Neural progenitor cell (in vitro differentiated cells): ENCODE measurements around the gene GNB2.

Experiments
- EZH2 ChIP-seq: fragments of 200-600 bp; sonication (generic); IDR thresholded peaks from 2 replicates; pipeline ENCODE4 v1.6.1; 2017; ENCODE audit warnings: antibody characterized with exemption, mild to moderate bottlenecking, moderate library complexity
- EZH2phosphoT487 ChIP-seq: fragments of 200-600 bp; sonication (generic); IDR thresholded peaks from 2 replicates; pipeline ENCODE4 v1.6.1; 2017; ENCODE audit warnings: antibody characterized with exemption
- TF ChIP-seq, protein P1 (sequence below): fragments of 200-600 bp; sonication (generic); IDR thresholded peaks from 2 replicates; pipeline ENCODE4 v1.5.1; 2017; ENCODE audit warnings: antibody characterized with exemption, mild to moderate bottlenecking

DNA sequence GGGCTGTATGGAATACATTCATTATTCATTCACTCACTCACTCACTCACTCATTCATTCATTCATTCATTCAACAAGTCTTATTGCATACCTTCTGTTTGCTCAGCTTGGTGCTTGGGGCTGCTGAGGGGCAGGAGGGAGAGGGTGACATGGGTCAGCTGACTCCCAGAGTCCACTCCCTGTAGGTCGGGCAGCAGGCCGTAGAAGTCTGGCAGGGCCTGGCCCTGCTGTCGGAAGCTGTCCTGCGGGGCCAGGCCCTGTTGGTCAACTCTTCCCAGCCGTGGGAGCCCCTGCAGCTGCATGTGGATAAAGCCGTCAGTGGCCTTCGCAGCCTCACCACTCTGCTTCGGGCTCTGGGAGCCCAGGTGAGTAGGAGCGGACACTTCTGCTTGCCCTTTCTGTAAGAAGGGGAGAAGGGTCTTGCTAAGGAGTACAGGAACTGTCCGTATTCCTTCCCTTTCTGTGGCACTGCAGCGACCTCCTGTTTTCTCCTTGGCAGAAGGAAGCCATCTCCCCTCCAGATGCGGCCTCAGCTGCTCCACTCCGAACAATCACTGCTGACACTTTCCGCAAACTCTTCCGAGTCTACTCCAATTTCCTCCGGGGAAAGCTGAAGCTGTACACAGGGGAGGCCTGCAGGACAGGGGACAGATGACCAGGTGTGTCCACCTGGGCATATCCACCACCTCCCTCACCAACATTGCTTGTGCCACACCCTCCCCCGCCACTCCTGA, 49.1 kb downstream of the GNB2 start:
- TF ChIP-seq, protein P1, sequence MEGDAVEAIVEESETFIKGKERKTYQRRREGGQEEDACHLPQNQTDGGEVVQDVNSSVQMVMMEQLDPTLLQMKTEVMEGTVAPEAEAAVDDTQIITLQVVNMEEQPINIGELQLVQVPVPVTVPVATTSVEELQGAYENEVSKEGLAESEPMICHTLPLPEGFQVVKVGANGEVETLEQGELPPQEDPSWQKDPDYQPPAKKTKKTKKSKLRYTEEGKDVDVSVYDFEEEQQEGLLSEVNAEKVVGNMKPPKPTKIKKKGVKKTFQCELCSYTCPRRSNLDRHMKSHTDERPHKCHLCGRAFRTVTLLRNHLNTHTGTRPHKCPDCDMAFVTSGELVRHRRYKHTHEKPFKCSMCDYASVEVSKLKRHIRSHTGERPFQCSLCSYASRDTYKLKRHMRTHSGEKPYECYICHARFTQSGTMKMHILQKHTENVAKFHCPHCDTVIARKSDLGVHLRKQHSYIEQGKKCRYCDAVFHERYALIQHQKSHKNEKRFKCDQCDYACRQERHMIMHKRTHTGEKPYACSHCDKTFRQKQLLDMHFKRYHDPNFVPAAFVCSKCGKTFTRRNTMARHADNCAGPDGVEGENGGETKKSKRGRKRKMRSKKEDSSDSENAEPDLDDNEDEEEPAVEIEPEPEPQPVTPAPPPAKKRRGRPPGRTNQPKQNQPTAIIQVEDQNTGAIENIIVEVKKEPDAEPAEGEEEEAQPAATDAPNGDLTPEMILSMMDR: no peak
- TF ChIP-seq EZH2phosphoT487: no peak
- TF ChIP-seq EZH2: no peak
